Caki2 (cell line): ENCODE results near the gene ALOX15B. TPM values are rescaled to one million over a fixed set of nuclear protein-coding genes. Genes with fewer than 3 reads are reported as not detected.
"Not testable (repeated sequence)": the region's sequence is repeated elsewhere in the genome, so short reads cannot be mapped to it uniquely, and the experiment has no call there.

Experiments
- DNase-seq: peaks from one replicate; pipeline ENCODE4 v3.0.0-alpha.2; 2015; ENCODE audit warnings: low read depth
- in situ Hi-C: cut with HindIII; loops from 2 replicates; pipeline ENCODE4 v1.10.0; 2016; ENCODE audit warnings: low sequenced_read_pairs, low pct_unique_long_range_greater_than_20kb, mixed read lengths
- total RNA-seq: library from RNA; depleted of rRNA; stranded (reverse); fragments of >200 nt; shearing (Covaris generic); gene quantifications from 2 replicates; pipeline ENCODE4 v1.2.3, GENCODE V29; 2014; ENCODE audit warnings: low replicate concordance

Gene ALOX15B
- total RNA-seq, 1 experiment from 2014 or later = not detected

- in situ Hi-C loops = no loop called here
- no peak for DNase-seq
These were observed 14.7 kb downstream of the ALOX15B start for GRCh38 chr17:8053600-8053999.

GRCh38 chr17:8055851-8056231, 17.0 kb downstream of the ALOX15B start:
- DNase-seq = no peak
- in situ Hi-C loops = no loop called here

GRCh38 chr17:8056232-8056975, 17.5 kb downstream of the ALOX15B start:
- DNase-seq = no peak
- in situ Hi-C loops = no loop called here

GRCh38 chr17:8056976-8057625, 18.2 kb downstream of the ALOX15B start:
- no peak for DNase-seq
- in situ Hi-C loops = no loop called here

- in situ Hi-C loops = no loop called here
- DNase-seq = peak; percentile 50
These were observed 18.8 kb downstream of the ALOX15B start for GRCh38 chr17:8057691-8058114.

GRCh38 chr17:8059131-8059530, 20.3 kb downstream of the ALOX15B start:
- no peak for DNase-seq
- in situ Hi-C loops = no loop called here

- peak; percentile 31 for DNase-seq
- in situ Hi-C loops = no loop called here
These were observed 21.4 kb downstream of the ALOX15B start for GRCh38 chr17:8060274-8060673.

GRCh38 chr17:8061851-8062250, 23.0 kb downstream of the ALOX15B start:
- in situ Hi-C loops, DNase-seq: not testable (repeated sequence)

GRCh38 chr17:8062435-8062806, 23.6 kb downstream of the ALOX15B start:
- in situ Hi-C loops = no loop called here
- DNase-seq = no peak

GRCh38 chr17:8062807-8063483, 24.1 kb downstream of the ALOX15B start:
- DNase-seq = no peak
- in situ Hi-C loops = no loop called here

GRCh38 chr17:8063761-8064534, 25.1 kb downstream of the ALOX15B start:
- DNase-seq = no peak
- in situ Hi-C loops = no loop called here

GRCh38 chr17:8064561-8065019, 25.7 kb downstream of the ALOX15B start:
- in situ Hi-C loops = no loop called here
- no peak for DNase-seq

GRCh38 chr17:8066841-8067775, 28.2 kb downstream of the ALOX15B start:
- in situ Hi-C loops = no loop called here
- no peak for DNase-seq

- DNase-seq = no peak
- in situ Hi-C loops = no loop called here
These were observed 28.9 kb downstream of the ALOX15B start for GRCh38 chr17:8067806-8068205.

- in situ Hi-C loops = no loop called here
These were observed 30.1 kb downstream of the ALOX15B start for GRCh38 chr17:8068736-8069586.

GRCh38 chr17:8069587-8069860, 30.7 kb downstream of the ALOX15B start:
- in situ Hi-C loops = no loop called here
- no peak for DNase-seq

More at GRCh38 chr17:8068736-8069586, 30.1 kb downstream of the ALOX15B start:
- no peak for DNase-seq

GRCh38 chr17:8071496-8071895, 32.6 kb downstream of the ALOX15B start:
- no peak for DNase-seq
- in situ Hi-C loops = no loop called here
